ENCODE data around the gene RIBC1. TPM values are rescaled to one million over a fixed set of nuclear protein-coding genes. Genes with fewer than 3 reads are reported as not detected.
"Not testable (repeated sequence)": the region's sequence is repeated elsewhere in the genome, so short reads cannot be mapped to it uniquely, and the experiment has no call there.

RIBC1 gene
- polyA plus RNA-seq (ENCODE audit: insufficient read length): 0.32 TPM

- no peak for DNase-seq (ENCODE audit: low read depth)
These were observed at the start of gene RIBC1 for GRCh38 chrX:53422861-53423306. Gene RIBC1, plus strand, starts transcription at chrX:53422873. Its CDS starts 3,404 bp downstream, at chrX:53426277.

DNA sequence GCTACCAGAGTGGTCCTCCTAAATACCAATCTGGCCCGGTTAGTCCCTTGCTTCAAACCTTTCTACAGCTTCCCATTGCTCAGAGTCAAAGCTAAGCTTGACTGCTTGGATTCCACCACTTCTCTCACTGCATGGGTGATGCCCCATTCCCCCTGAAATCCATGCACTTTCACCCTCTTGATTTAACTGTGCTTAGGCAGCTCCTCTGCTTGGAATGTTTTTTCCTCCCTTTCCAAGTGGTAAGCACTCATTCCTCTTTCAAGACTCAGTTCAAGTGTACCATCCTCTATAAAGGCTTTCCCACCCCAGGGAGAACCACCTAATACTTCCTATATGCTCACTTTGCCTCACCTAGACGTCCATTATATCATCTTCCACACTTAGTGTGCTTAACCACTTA is 49.4 kb upstream of the RIBC1 start:
- DNase-seq (ENCODE audit: low read depth): no peak

GRCh38 chrX:53374222-53374820 is 48.4 kb upstream of the RIBC1 start:
- no peak for DNase-seq (ENCODE audit: low read depth)

GRCh38 chrX:53374923-53375322 is 47.8 kb upstream of the RIBC1 start:
- no peak for DNase-seq (ENCODE audit: low read depth)

DNA sequence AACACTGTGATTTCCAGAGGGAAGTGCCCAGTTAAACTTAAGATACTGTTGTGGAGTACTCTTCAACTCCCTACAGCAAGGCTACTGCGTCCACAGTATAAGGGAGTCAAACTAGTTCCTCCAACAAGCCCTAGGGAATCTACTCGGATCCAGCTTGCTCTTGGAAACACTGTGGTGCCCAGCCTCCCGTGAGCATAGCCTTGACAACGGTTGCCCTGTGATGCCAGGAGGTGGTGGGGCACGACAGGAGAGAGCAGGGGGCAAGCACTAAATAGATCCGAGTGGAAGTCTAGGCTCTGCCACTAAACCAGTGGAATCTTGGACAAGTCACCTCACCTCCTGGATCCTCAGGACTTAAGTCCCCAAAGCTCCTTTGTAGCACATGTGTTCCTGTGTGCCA is 45.8 kb upstream of the RIBC1 start:
- no peak for DNase-seq (ENCODE audit: low read depth)

DNA sequence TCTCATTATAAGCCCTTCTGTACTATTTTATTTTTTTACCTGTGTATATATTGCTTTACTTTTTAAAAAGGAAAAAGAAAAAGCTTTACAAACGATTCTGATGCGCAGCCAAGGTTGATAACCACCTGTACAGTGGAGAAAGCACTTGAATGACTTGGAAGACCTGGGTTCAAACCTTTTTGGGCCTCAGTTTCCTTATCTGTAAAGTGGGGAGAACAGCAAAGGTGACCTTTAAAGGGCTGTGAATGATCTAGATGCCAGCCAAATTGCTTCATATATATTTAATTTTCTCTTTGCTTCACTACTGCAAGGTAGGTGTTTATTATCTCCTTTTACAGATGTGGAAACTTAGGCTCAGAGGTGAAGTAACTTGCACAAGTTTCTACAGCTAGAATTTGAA is 45.2 kb upstream of the RIBC1 start:
- DNase-seq (ENCODE audit: low read depth): no peak

DNA sequence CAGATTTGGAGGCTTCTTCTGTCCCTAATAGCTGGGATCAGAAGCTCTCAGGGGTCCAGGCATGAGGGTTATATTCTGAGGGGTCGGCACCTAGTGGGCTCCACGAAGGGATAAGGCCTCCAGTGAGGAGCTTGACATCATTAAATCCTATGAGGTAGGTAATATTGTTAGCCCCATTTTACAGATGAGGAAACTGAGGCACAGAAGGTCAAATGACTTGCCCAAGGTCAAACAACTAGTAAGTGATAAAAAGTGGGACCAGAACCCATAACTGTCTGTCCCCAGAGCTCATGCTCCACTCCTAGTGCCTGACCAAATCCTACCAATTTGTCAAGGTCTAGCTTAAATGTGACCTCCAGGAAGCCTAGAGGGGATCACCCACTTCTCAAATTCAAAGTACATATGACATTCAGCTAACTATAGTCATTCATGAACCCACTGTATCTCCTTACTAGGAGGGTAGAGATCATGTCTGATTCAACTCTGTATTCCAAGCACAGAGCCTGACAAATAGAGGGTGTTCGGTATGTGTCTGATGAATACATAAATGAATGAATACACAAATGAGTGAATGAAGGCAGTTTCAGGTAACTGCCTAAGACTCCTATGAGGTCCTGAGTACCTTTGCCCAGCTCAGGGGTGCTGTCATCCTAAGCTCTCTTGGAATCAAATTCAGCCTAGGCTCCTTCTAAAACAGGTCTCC is 43.5 kb upstream of the RIBC1 start:
- DNase-seq (ENCODE audit: low read depth): no peak

GRCh38 chrX:53379747-53380146 is 42.9 kb upstream of the RIBC1 start:
- no peak for DNase-seq (ENCODE audit: low read depth)

DNA sequence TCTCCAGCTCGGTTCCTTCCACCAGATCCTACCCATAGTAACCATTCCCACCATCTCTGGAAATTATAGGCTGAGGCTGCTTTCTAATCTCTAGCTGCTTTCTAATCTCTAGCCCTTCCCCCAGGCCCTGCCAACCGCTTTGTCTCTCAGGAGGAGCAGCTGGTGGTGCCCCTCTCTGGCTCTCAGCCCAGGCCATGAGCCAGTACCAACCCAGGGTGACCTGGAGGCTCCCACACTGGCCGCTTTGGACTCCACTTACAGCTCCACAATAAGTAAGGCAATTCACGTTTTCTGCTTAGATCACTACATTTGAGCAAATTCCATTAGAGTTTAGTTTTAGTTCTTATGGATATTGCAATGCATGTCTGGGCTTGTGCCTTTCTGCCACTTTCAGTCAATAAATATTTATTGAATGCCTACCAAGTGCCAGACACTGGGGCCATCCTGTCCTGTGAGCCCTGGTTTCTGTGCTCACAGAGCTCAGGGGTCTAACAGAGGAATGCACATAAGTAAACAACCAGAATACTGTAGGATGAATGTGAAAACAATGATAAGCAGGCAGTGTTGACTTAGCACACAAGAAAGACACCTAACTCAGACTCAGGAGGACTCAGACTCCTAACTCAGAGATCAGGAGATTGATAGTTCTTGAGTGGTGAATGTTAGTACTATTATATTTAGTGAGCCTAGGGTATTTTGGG is 39.1 kb upstream of the RIBC1 start:
- DNase-seq (ENCODE audit: low read depth): no peak

- no peak for DNase-seq (ENCODE audit: low read depth)
These were observed 26.9 kb upstream of the RIBC1 start for GRCh38 chrX:53395605-53396298.

DNA sequence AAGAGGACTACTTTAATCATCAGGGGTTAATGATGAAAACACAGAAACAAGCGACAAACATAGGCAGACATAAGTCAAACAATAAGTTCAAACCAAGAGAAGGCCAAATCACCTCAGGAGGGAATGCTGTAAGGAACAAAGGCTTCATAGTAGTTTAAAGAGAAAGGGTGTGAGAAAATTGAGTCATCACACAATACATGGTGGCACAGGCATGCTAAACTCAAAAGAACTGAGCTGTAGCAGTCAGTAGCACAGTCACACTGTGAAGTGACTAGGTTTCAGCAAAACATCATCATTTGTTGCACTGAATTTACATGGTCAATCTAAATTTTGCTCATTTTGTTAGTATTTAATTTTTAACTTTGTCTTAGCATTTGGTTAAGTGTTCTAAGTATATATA is 24.5 kb upstream of the RIBC1 start:
- DNase-seq (ENCODE audit: low read depth): no peak

- no peak for DNase-seq (ENCODE audit: low read depth)
These were observed 19.1 kb upstream of the RIBC1 start for GRCh38 chrX:53403535-53403934.

- DNase-seq (ENCODE audit: low read depth): no peak
These were observed 10.2 kb upstream of the RIBC1 start for GRCh38 chrX:53412446-53412845.

GRCh38 chrX:53420351-53420750 is 2.3 kb upstream of the RIBC1 start:
- not testable (repeated sequence) for DNase-seq (ENCODE audit: low read depth)

DNA sequence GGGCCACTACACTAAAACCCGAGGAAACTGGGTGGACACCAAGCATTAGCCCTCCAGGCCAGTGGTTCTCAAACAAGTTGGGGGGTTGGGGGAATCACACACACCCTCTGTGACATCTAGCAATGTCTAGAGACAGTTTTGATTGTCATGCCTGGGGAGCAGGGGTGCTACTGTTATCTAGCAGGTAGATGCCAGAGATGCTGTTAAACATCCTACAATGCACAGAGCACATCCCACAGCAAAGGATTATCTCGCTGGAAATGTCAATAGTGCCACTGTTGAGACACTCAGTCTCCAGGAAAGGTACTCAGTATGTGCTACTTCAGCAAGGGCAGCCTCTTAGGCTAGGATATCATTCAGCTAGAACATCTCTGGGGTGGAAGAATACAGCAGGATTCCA is 1.5 kb upstream of the RIBC1 start:
- DNase-seq (ENCODE audit: low read depth): no peak

DNA sequence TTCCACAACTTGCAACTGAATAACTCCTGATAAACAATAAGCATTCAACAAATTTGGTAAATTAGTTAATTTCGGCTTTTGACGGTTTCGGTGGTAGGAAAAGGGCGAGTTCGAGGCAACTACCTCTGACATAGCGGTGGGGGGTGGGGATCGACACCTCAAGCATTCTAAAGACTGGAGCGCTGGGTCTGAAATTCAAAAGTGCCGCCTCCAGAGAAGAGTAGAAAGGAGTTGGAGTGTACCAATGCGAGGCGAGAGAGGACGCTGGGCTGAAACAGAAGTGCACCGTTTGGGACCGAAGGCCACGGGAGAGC is 944 bp upstream of the RIBC1 start:
- no peak for DNase-seq (ENCODE audit: low read depth)

DNA sequence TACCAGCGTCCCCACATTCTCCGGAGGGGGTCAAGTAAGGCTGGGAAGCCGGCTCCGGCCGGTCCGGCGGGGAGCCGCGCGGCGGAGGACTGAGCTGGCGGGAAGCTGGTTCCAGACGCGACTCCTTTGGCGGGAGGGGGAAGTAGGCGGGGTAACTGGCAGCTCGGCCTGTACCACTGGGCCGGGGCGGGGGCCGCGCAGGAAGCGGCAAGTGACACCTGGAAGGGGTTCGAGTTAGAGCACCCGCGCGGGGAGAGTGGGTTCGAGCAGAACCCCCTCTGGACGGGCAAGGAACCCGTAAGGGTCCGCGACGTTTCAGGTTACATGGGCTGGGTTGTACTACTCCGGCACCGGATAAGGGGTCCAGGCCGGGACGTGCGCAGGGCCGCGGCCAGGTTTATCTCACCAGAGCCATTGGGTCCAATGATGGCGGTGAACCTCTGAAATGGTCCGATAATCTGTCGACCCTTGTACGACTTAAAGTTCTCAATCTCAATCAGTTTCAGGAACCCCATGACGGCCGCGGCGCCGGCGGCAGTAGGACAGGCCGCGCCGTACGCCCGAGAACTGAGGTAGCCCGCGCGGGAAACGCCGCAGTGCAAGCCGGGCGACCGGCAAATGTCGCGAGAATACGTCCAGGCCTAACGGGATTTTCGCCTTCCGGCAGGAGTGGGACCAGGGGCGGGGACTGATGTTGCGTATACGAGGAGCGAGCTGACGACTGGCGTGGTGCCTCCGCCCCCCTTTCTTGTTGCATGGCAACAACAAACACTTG is 400 bp upstream of the RIBC1 start, which contains the start of gene SMC1A:
Gene SMC1A, minus strand, starts transcription at position 569 of the 775 bp plus-strand sequence. Its CDS starts 54 bp downstream, at position 515.
- peak; percentile 98 for DNase-seq (ENCODE audit: low read depth)

GRCh38 chrX:53429755-53430154 is 7.1 kb downstream of the RIBC1 start:
- no peak for DNase-seq (ENCODE audit: low read depth)

GRCh38 chrX:53430231-53430630 is 7.6 kb downstream of the RIBC1 start:
- DNase-seq (ENCODE audit: low read depth): no peak

GRCh38 chrX:53433651-53434639 is 11.3 kb downstream of the RIBC1 start, which contains the start of gene HSD17B10:
Gene HSD17B10, minus strand, starts transcription at chrX:53434370. Its CDS starts 25 bp downstream, at chrX:53434345.
- no peak for DNase-seq (ENCODE audit: low read depth)
